ENCODE data around the gene TPP1. TPM values are rescaled to one million over a fixed set of nuclear protein-coding genes. Genes with fewer than 3 reads are reported as not detected.

Gene TPP1
- total and polyA plus RNA-seq, 9 of the 15 experiments (the other 6 are each of a cell fraction or from before 2014, with no cell fraction given) = 7.5 to 75.8 (median 15.7) TPM

GRCh38 chr11:6583584-6583983 is 35.6 kb downstream of the TPP1 start:
- FAIRE-seq = no peak
- in situ Hi-C loops (cut with MboI) = no loop called here
- CTCF ChIA-PET (ENCODE audit: low intra/inter-chr PET ratio) = no interaction called here
- no peak for TF ChIP-seq ETV1 (tag; conservative IDR thresholded peaks at IDR 0.05; ENCODE audit: low read depth)
- peak; percentile 73; the same call in 1 of the 2 replicates for TF ChIP-seq ARID3A (IDR thresholded peaks at IDR 0.05; ENCODE audit: borderline replicate concordance, low read depth, low read length)
- TF ChIP-seq CBFA2T2 (conservative IDR thresholded peaks at IDR 0.05) = no peak
- TF ChIP-seq MAZ (CRISPR knock-in tag; conservative IDR thresholded peaks at IDR 0.05 in 1 of 2, IDR thresholded peaks at IDR 0.05 in 1 of 2) = no peak
- TF ChIP-seq L3MBTL2 (IDR thresholded peaks at IDR 0.05) = no peak
- TF ChIP-seq BMI1 (IDR thresholded peaks at IDR 0.05; ENCODE audit: low read length) = no peak
- TF ChIP-seq SP1 (CRISPR knock-in tag; IDR thresholded peaks at IDR 0.05) = no peak
- no peak for TF ChIP-seq ZMIZ1 (IDR thresholded peaks at IDR 0.05; ENCODE audit: low read depth in 2 of 2, low read length in 2 of 2)
- peak; percentile 83 for TF ChIP-seq TRIM28 (IDR thresholded peaks at IDR 0.05)
- no peak for TF ChIP-seq ETV6 (IDR thresholded peaks at IDR 0.05; ENCODE audit: borderline replicate concordance in 1 of 2, low read depth in 2 of 2, low read length in 1 of 2)
- no peak for TF ChIP-seq ETV6 (CRISPR knock-in tag; IDR thresholded peaks at IDR 0.05; ENCODE audit: borderline replicate concordance)
- TF ChIP-seq ZNF347 (CRISPR knock-in tag; IDR thresholded peaks at IDR 0.05; ENCODE audit: low read depth) = no peak
- TF ChIP-seq CBX3 (IDR thresholded peaks at IDR 0.05; ENCODE audit: borderline replicate concordance in 1 of 2, low read length in 2 of 2) = peak in 1 of 2 experiments; percentile 89; a peak in 2 of 3 replicates
- no peak for TF ChIP-seq POLR3A (IDR thresholded peaks at IDR 0.05; ENCODE audit: borderline replicate concordance, extremely low read depth, insufficient read depth, insufficient read length)
- no peak for TF ChIP-seq E4F1 (CRISPR knock-in tag; IDR thresholded peaks at IDR 0.05; ENCODE audit: borderline replicate concordance)
- TF ChIP-seq ELF4 (CRISPR knock-in tag; IDR thresholded peaks at IDR 0.05) = no peak

More at GRCh38 chr11:6583584-6583983, 35.6 kb downstream of the TPP1 start:
- POLR2A ChIA-PET = interaction anchor here (1.2 kb wide), 1 partner anchor 10 kb away, joined by 4 read pairs; no protein-coding TSS in a partner anchor
- Histone ChIP-seq H3K4me1 (replicated peaks in 1 of 2; ENCODE audit: control insufficient read depth in 2 of 2, insufficient read depth in 2 of 2, low read length in 2 of 2) (peaks cover 0 to 5% of the 10 kb centered on the region in 2 experiments; a peak in 2 of 5 replicates), H3K27me3 (ENCODE audit: control insufficient read depth in 2 of 2, insufficient read depth in 2 of 2, low read length in 2 of 2) (no peaks in the 10 kb centered on the region), H3K4me2 (ENCODE audit: insufficient read depth, low read length) (no peak overlapping the region), H3K27ac (ENCODE audit: extremely low read depth, low read depth, low read length) (no peak overlapping the region), H4K20me1 (replicated peaks; ENCODE audit: control insufficient read depth, insufficient read depth, low read length) (no peaks in the 10 kb centered on the region), H3K4me3 (no peak overlapping the region), H3K36me3 (ENCODE audit: control insufficient read depth, insufficient read depth, low read length) (no peaks in the 10 kb centered on the region), H3K9me1 (ENCODE audit: control insufficient read depth, insufficient read depth, low read length) (no peaks in the 10 kb centered on the region), H3K9ac (ENCODE audit: insufficient read depth in 1 of 2, low read depth in 2 of 2, low read length in 2 of 2) (no peak overlapping the region), H3K79me2 (ENCODE audit: control insufficient read depth, insufficient read depth, low read length) (no peaks in the 10 kb centered on the region), H2AFZ (ENCODE audit: low read depth, low read length) (no peak overlapping the region), H3K9me3 (replicated peaks; ENCODE audit: control insufficient read depth, insufficient read depth, low read depth, low read length) (peaks cover 14% of the 10 kb centered on the region)
- ATAC-seq (no peak), DNase-seq (ENCODE audit: extremely low read depth in 1 of 4, low spot score in 3 of 4) (no peak)
- intact Hi-C loops (cut with micrococcal nuclease) = no loop called here
- no TSS peak for BruUV-seq (replicated peaks)
- 83% methylated on average over 1 of the region's 1 CpG for WGBS (ENCODE audit: insufficient coverage, low coverage, missing lambda C conversion rate)

All from K562 (cell line).